ENCODE measurements around the gene DDI2. TPM values are rescaled to one million over a fixed set of nuclear protein-coding genes. Genes with fewer than 3 reads are reported as not detected.
"Not testable (repeated sequence)": the region's sequence is repeated elsewhere in the genome, so short reads cannot be mapped to it uniquely, and the experiment has no call there.

DDI2 gene
- polyA plus RNA-seq, 1 donor (not counting 4 experiments of a cell fraction or from before 2014, with no cell fraction given) = 11.5 TPM

DNA sequence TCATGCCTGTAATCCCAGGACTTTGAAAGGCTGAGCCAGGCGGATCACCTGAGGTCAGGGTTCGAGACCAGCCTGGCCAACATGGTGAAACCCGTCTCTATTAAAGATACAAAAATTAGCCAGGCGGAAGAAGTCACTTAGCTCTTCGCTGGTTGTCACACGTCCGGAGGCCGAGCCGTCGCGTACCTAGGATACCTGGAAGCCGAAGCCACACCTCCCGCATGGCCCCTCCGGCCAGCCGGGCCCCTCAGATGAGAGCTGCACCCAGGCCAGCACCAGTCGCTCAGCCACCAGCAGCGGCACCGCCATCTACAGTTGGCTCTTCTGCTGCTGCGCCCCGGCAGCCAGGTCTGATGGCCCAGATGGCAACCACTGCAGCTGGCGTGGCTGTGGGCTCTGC, 12.9 kb upstream of the DDI2 start:
- H3K36me3 ChIP-seq (ENCODE audit: control insufficient read depth in 2 of 2, extremely low read depth in 1 of 2, insufficient read depth in 2 of 2, low read length in 2 of 2); H3K9me1 ChIP-seq (ENCODE audit: control insufficient read depth, extremely low read depth, insufficient read depth, low read length); H2AFZ ChIP-seq (ENCODE audit: control insufficient read depth, low read length); H3K9ac ChIP-seq (ENCODE audit: control insufficient read depth, extremely low read depth, insufficient read depth, low read length); H3K4me3 ChIP-seq (ENCODE audit: control insufficient read depth in 2 of 3, extremely low read depth in 1 of 3, insufficient read depth in 2 of 3, low read depth in 1 of 3, low read length in 3 of 3); dilution Hi-C loops (cut with MboI; ENCODE audit: extremely low pct_ligation_motif_present, low sequenced_read_pairs); H4K20me1 ChIP-seq (ENCODE audit: control insufficient read depth, extremely low read depth, insufficient read depth, low read length); H3K4me2 ChIP-seq (ENCODE audit: control insufficient read depth, extremely low read depth, insufficient read depth, low read depth, low read length); H3K4me1 ChIP-seq (ENCODE audit: control insufficient read depth, extremely low read depth, insufficient read depth, low read length); FAIRE-seq; H3K27ac ChIP-seq (ENCODE audit: control insufficient read depth, insufficient read depth, low read length); DNase-seq (ENCODE audit: low read depth, low spot score); H3K79me2 ChIP-seq (ENCODE audit: control insufficient read depth, insufficient read depth, low read length); H3K27me3 ChIP-seq (ENCODE audit: control insufficient read depth, extremely low read depth, insufficient read depth, low read length); H3K9me3 ChIP-seq (ENCODE audit: control insufficient read depth, low read depth, low read length): not testable (repeated sequence)

DNA sequence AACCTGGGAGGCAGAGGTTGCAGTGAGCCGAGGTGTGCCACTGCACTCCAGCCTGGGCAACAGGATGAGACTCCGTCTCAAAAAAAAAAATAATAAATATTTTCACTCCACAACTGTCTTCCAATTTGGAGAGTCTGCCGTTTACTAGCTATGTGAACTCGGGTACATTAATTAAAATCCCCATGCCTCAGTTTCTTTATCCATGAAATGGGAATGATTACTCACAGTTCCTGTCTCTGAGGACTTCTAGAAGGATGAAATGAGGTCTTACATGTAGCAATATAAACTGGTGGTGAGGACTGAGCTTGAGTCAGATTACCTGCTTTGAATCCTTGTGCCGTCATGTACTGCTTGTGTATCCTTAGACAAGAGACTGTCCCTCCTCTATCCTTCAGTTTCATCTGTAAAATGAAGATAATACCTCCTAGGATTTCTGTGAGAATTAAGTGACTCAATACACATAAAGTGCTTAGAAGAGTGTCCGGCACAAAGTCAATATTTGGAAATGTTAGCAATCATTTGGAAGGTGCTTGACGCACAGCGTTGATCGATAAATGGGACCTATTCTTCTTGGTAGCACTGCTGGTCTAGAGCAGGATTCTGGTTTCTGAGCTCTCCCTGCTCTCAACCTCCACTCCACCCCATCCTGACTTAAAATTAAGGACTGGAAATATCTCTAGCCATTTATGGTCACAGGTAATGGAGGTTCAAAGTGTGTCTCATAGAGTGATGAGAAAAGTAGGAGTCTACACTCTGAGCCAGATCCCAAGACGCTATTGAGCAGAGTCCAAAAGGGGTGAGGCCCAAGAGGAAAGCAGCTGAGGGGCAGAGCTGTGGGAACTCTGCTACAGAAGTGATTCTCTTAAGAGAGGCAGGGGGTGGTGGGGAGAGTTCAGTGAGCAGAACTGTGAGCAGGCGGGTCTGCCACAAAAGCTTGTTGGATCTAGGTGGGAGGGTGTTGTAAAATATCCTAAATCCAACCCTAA, 11.6 kb upstream of the DDI2 start:
- dilution Hi-C loops (cut with MboI; ENCODE audit: extremely low pct_ligation_motif_present, low sequenced_read_pairs) = no loop called here

More for the DNA sequence above, 11.6 kb upstream of the DDI2 start:
- no peaks in the 10 kb centered on the region for H3K79me2 ChIP-seq (ENCODE audit: control insufficient read depth, insufficient read depth, low read length)
- no peaks in the 10 kb centered on the region for H3K9me3 ChIP-seq (ENCODE audit: control insufficient read depth, low read depth, low read length)
- FAIRE-seq (no peak), DNase-seq (ENCODE audit: low read depth, low spot score) (no peak)
- H3K27me3 ChIP-seq (ENCODE audit: control insufficient read depth, extremely low read depth, insufficient read depth, low read length) = no peaks in the 10 kb centered on the region
- no peak overlapping the region for H3K4me2 ChIP-seq (ENCODE audit: control insufficient read depth, extremely low read depth, insufficient read depth, low read depth, low read length)
- no peak overlapping the region for H3K27ac ChIP-seq (ENCODE audit: control insufficient read depth, insufficient read depth, low read length)
- H3K9me1 ChIP-seq (ENCODE audit: control insufficient read depth, extremely low read depth, insufficient read depth, low read length) = no peaks in the 10 kb centered on the region
- H4K20me1 ChIP-seq (ENCODE audit: control insufficient read depth, extremely low read depth, insufficient read depth, low read length) = no peaks in the 10 kb centered on the region
- no peak overlapping the region for H3K4me3 ChIP-seq (ENCODE audit: control insufficient read depth in 2 of 3, extremely low read depth in 1 of 3, insufficient read depth in 2 of 3, low read depth in 1 of 3, low read length in 3 of 3)
- TF ChIP-seq, protein P1, sequence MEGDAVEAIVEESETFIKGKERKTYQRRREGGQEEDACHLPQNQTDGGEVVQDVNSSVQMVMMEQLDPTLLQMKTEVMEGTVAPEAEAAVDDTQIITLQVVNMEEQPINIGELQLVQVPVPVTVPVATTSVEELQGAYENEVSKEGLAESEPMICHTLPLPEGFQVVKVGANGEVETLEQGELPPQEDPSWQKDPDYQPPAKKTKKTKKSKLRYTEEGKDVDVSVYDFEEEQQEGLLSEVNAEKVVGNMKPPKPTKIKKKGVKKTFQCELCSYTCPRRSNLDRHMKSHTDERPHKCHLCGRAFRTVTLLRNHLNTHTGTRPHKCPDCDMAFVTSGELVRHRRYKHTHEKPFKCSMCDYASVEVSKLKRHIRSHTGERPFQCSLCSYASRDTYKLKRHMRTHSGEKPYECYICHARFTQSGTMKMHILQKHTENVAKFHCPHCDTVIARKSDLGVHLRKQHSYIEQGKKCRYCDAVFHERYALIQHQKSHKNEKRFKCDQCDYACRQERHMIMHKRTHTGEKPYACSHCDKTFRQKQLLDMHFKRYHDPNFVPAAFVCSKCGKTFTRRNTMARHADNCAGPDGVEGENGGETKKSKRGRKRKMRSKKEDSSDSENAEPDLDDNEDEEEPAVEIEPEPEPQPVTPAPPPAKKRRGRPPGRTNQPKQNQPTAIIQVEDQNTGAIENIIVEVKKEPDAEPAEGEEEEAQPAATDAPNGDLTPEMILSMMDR (optimal IDR thresholded peaks at IDR 0.05 in 1 of 3, IDR thresholded peaks at IDR 0.05 in 1 of 3, conservative IDR thresholded peaks at IDR 0.05 in 1 of 3; ENCODE audit: extremely low read depth in 1 of 3, insufficient read depth in 2 of 3, low read length in 3 of 3) = no peak
- TF ChIP-seq EZH2 (IDR thresholded peaks at IDR 0.05; ENCODE audit: low read length) = no peak
- no peak overlapping the region for H3K9ac ChIP-seq (ENCODE audit: control insufficient read depth, extremely low read depth, insufficient read depth, low read length)
- peaks cover 3% of the 10 kb centered on the region for H3K4me1 ChIP-seq (ENCODE audit: control insufficient read depth, extremely low read depth, insufficient read depth, low read length)
- H2AFZ ChIP-seq (ENCODE audit: control insufficient read depth, low read length) = no peak overlapping the region
- H3K36me3 ChIP-seq (ENCODE audit: control insufficient read depth in 2 of 2, extremely low read depth in 1 of 2, insufficient read depth in 2 of 2, low read length in 2 of 2) = no peaks in the 10 kb centered on the region

All from keratinocyte (primary cell).